ENCODE measurements around the gene ST7.
A peak's percentile ranks its signal among the peaks of the same experiment; 100 is the strongest.
"Not testable (repeated sequence)": the region's sequence is repeated elsewhere in the genome, so short reads cannot be mapped to it uniquely, and the experiment has no call there.

ST7 gene

GRCh38 chr7:117010375-117011133 lies 57.3 kb downstream of the ST7 start:
- peak; percentile 30 to 72 (median 56) for DNase-seq

GRCh38 chr7:117011419-117012260 lies 58.3 kb downstream of the ST7 start:
- peak in 3 of 4 experiments; percentile 32 to 68 (median 57) for DNase-seq

GRCh38 chr7:117012284-117012683 lies 59.0 kb downstream of the ST7 start:
- DNase-seq = no peak

- peak; percentile 14 to 56 (median 50) for DNase-seq
These were observed 59.4 kb downstream of the ST7 start for GRCh38 chr7:117012696-117013095.

GRCh38 chr7:117014099-117014656 lies 60.9 kb downstream of the ST7 start:
- peak in 3 of 4 experiments; percentile 4 to 47 (median 33) for DNase-seq

- peak; percentile 66 to 86 (median 84) for DNase-seq
These were observed 61.4 kb downstream of the ST7 start for GRCh38 chr7:117014673-117015133.

GRCh38 chr7:117015258-117016184 lies 62.2 kb downstream of the ST7 start:
- DNase-seq = peak in 2 of 4 experiments; percentile 30 to 36

GRCh38 chr7:117017017-117017451 lies 63.7 kb downstream of the ST7 start:
- no peak for DNase-seq

- DNase-seq = no peak
These were observed 64.5 kb downstream of the ST7 start for GRCh38 chr7:117017702-117018266.

GRCh38 chr7:117018713-117019112 lies 65.4 kb downstream of the ST7 start:
- no peak for DNase-seq

GRCh38 chr7:117019287-117019686 lies 66.0 kb downstream of the ST7 start:
- DNase-seq = no peak

GRCh38 chr7:117019786-117020590 lies 66.7 kb downstream of the ST7 start:
- no peak for DNase-seq

GRCh38 chr7:117020591-117020973 lies 67.3 kb downstream of the ST7 start:
- no peak for DNase-seq

- no peak for DNase-seq
These were observed 68.1 kb downstream of the ST7 start for GRCh38 chr7:117021366-117021765.

- DNase-seq = no peak
These were observed 68.7 kb downstream of the ST7 start for GRCh38 chr7:117021986-117022385.

GRCh38 chr7:117023325-117023854 lies 70.1 kb downstream of the ST7 start:
- no peak for DNase-seq

- DNase-seq = no peak
These were observed 71.5 kb downstream of the ST7 start for GRCh38 chr7:117024811-117025210.

GRCh38 chr7:117025891-117026290 lies 72.6 kb downstream of the ST7 start:
- no peak for DNase-seq

GRCh38 chr7:117030346-117030745 lies 77.0 kb downstream of the ST7 start:
- not testable (repeated sequence) for DNase-seq

- not testable (repeated sequence) for DNase-seq
These were observed 77.5 kb downstream of the ST7 start for GRCh38 chr7:117030793-117031192.

GRCh38 chr7:117032810-117033209 lies 79.5 kb downstream of the ST7 start:
- no peak for DNase-seq
